Measurements from ENCODE around the gene POLR1A. TPM values are rescaled to one million over a fixed set of nuclear protein-coding genes. Genes with fewer than 3 reads are reported as not detected.
A peak's percentile ranks its signal among the peaks of the same experiment; 100 is the strongest.
"Not testable (repeated sequence)": the region's sequence is repeated elsewhere in the genome, so short reads cannot be mapped to it uniquely, and the experiment has no call there.

Gene POLR1A
- total RNA-seq, 4 donors from 2014 or later, result 11.1 to 17.6 (median 13.3) TPM

GRCh38 chr2:85994897-85995647 is 110.6 kb downstream of the POLR1A start:
- WGBS, 2 donors (ENCODE audit: low coverage in 1 of 2), result 69 to 70% methylated on average over 4 to 8 of the region's 8 CpGs
- Histone ChIP-seq H3K27ac (peak overlapping the region in 1 of 4 donors; percentile 43), H3K36me3 (no peaks in the 10 kb centered on the region), H3K9me3 (no peaks in the 10 kb centered on the region), H3K4me1 (peaks cover 33 to 52% (median 43%) of the 10 kb centered on the region in 4 donors), H3K27me3 (no peaks in the 10 kb centered on the region), H3K4me3 (no peak overlapping the region)
- intact Hi-C loops (cut with DNase I; ENCODE audit: low total_unique reads), result no loop called here
- in situ Hi-C loops (cut with MboI; ENCODE audit: low pct_ligation_motif_present in 1 of 4, low pct_unique_long_range_greater_than_20kb in 1 of 4, low sequenced_read_pairs in 3 of 4), result no loop called here
- TF ChIP-seq, protein P1, sequence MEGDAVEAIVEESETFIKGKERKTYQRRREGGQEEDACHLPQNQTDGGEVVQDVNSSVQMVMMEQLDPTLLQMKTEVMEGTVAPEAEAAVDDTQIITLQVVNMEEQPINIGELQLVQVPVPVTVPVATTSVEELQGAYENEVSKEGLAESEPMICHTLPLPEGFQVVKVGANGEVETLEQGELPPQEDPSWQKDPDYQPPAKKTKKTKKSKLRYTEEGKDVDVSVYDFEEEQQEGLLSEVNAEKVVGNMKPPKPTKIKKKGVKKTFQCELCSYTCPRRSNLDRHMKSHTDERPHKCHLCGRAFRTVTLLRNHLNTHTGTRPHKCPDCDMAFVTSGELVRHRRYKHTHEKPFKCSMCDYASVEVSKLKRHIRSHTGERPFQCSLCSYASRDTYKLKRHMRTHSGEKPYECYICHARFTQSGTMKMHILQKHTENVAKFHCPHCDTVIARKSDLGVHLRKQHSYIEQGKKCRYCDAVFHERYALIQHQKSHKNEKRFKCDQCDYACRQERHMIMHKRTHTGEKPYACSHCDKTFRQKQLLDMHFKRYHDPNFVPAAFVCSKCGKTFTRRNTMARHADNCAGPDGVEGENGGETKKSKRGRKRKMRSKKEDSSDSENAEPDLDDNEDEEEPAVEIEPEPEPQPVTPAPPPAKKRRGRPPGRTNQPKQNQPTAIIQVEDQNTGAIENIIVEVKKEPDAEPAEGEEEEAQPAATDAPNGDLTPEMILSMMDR (IDR thresholded peaks at IDR 0.05), result no peak
- TF ChIP-seq POLR2AphosphoS5 (IDR thresholded peaks at IDR 0.05), result no peak
- TF ChIP-seq POLR2A (IDR thresholded peaks at IDR 0.05), result no peak
- no peak for TF ChIP-seq EP300 (IDR thresholded peaks at IDR 0.05; ENCODE audit: low read depth)
- DNase-seq, result no peak

DNA sequence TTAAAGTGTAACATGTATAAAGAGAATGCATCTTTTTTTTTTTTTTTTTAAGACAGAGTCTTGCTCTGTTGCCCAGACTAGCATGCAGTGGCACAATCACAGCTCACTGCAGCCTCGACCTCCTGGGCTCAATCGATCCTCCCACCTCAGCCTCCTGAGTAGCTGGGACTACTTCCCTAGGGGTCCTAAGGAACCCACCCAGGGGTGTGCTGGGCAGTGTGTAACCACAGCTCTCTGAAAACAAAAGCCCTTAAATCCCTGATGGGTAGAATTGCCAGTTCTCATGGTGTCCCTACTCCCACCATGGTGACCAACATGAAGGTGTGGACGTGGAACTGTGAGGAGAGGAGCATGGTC is 111.3 kb downstream of the POLR1A start:
- DNase-seq, result no peak
- no peaks in the 10 kb centered on the region for H3K36me3 ChIP-seq
- H3K27me3 ChIP-seq, result no peaks in the 10 kb centered on the region
- peak overlapping the region; percentile 23 to 52 (median 42) for H3K27ac ChIP-seq
- TF ChIP-seq POLR2AphosphoS5 (IDR thresholded peaks at IDR 0.05) (no peak), EP300 (IDR thresholded peaks at IDR 0.05; ENCODE audit: low read depth) (no peak), POLR2A (IDR thresholded peaks at IDR 0.05) (no peak)
- TF ChIP-seq, protein P1 (IDR thresholded peaks at IDR 0.05), result no peak
- WGBS, 2 donors (ENCODE audit: low coverage in 1 of 2), result 80 to 85% methylated on average over 2 to 3 of the region's 3 CpGs
- no peaks in the 10 kb centered on the region for H3K9me3 ChIP-seq
- no peak overlapping the region for H3K4me3 ChIP-seq
- H3K4me1 ChIP-seq, result peaks cover 29 to 49% (median 41%) of the 10 kb centered on the region in 4 donors
- in situ Hi-C loops (cut with MboI; ENCODE audit: low pct_ligation_motif_present in 1 of 4, low pct_unique_long_range_greater_than_20kb in 1 of 4, low sequenced_read_pairs in 3 of 4), result no loop called here
- intact Hi-C loops (cut with DNase I; ENCODE audit: low total_unique reads), result no loop called here

DNA sequence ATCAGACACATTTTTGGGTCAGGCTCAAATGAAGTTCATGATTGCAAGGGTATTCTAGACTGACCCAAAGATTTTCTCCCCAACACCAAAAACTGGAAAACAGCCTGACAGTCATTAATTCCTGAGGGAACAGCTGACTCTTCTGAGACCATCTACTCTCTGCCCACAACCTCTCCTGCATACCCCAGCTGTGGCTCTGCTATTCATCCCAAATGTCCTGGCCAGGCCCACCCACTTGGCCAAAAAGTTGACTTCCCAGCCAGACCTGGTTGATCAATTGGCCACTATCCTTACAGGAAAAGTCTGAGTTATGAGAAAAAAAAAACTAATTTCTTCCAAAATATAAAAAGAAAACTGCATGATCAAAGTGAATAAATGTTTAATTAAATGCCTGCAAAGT is 113.1 kb downstream of the POLR1A start:
- H3K4me3 ChIP-seq, result no peak overlapping the region
- H3K4me1 ChIP-seq, result peaks cover 18 to 39% (median 29%) of the 10 kb centered on the region in 4 donors
- in situ Hi-C loops (cut with MboI; ENCODE audit: low pct_ligation_motif_present in 1 of 4, low pct_unique_long_range_greater_than_20kb in 1 of 4, low sequenced_read_pairs in 3 of 4) (no loop called here), intact Hi-C loops (cut with DNase I; ENCODE audit: low total_unique reads) (no loop called here)
- H3K36me3 ChIP-seq, result no peaks in the 10 kb centered on the region
- no peak overlapping the region for H3K27ac ChIP-seq
- no peaks in the 10 kb centered on the region for H3K9me3 ChIP-seq
- no peaks in the 10 kb centered on the region for H3K27me3 ChIP-seq
- TF ChIP-seq EP300 (IDR thresholded peaks at IDR 0.05; ENCODE audit: low read depth) (no peak), POLR2A (IDR thresholded peaks at IDR 0.05) (no peak), POLR2AphosphoS5 (IDR thresholded peaks at IDR 0.05) (no peak)
- TF ChIP-seq, protein P1 (IDR thresholded peaks at IDR 0.05), result no peak
- no peak for DNase-seq

- intact Hi-C loops (cut with DNase I; ENCODE audit: low total_unique reads); in situ Hi-C loops (cut with MboI; ENCODE audit: low pct_ligation_motif_present in 1 of 4, low pct_unique_long_range_greater_than_20kb in 1 of 4, low sequenced_read_pairs in 3 of 4); H3K9me3 ChIP-seq; H3K4me3 ChIP-seq; DNase-seq; H3K36me3 ChIP-seq; H3K27ac ChIP-seq; H3K27me3 ChIP-seq: not testable (repeated sequence)
- WGBS, 2 donors (ENCODE audit: low coverage in 1 of 2), result 96 to 97% methylated on average over 5 to 9 of the region's 9 CpGs
- H3K4me1 ChIP-seq, result peaks cover 15 to 34% (median 25%) of the 10 kb centered on the region in 4 donors
Observed at GRCh38 chr2:85992053-85992452, 113.6 kb downstream of the POLR1A start.

DNA sequence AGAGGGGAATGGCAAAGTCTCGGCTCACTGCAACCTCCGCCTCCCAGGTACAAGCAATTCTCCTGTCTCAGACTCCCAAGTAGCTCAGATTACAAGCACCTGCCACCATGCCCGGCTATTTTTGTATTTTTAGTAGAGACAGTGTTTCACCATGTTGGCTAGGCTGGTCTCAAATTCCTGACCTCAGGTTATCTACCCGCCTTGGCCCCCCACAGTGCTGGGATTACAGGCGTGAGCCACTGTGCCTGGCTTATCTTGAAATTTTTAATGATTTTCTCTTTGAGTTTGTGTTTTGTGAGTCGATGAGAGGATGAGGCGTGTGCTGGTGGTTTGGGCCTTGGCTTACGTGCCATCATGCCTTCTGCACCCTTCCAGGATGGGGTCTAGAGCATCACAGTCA is 115.6 kb downstream of the POLR1A start:
- DNase-seq, result no peak
- in situ Hi-C loops (cut with MboI; ENCODE audit: low pct_ligation_motif_present in 1 of 4, low pct_unique_long_range_greater_than_20kb in 1 of 4, low sequenced_read_pairs in 3 of 4) (no loop called here), intact Hi-C loops (cut with DNase I; ENCODE audit: low total_unique reads) (no loop called here)
- no peak for TF ChIP-seq EP300 (IDR thresholded peaks at IDR 0.05; ENCODE audit: low read depth)
- no peak for TF ChIP-seq POLR2A (IDR thresholded peaks at IDR 0.05)
- TF ChIP-seq, protein P1 (IDR thresholded peaks at IDR 0.05), result no peak
- TF ChIP-seq POLR2AphosphoS5 (IDR thresholded peaks at IDR 0.05), result no peak
- Histone ChIP-seq H3K4me3 (no peak overlapping the region), H3K9me3 (no peaks in the 10 kb centered on the region), H3K36me3 (no peaks in the 10 kb centered on the region), H3K27ac (no peak overlapping the region), H3K4me1 (peaks cover 10 to 24% (median 14%) of the 10 kb centered on the region in 4 donors), H3K27me3 (no peaks in the 10 kb centered on the region)
- WGBS, 2 donors (ENCODE audit: low coverage in 1 of 2), result 80 to 93% methylated on average over 1 to 8 of the region's 8 CpGs
